ENCODE measurements around the gene AP1M2.
A peak's percentile ranks its signal among the peaks of the same experiment; 100 is the strongest.

Gene AP1M2

GRCh38 chr19:10587022-10587838, at the start of gene AP1M2:
Gene AP1M2 (minus strand): TSS chr19:10587312. CDS start chr19:10587231, 81 bp downstream.
- no peak for DNase-seq

- DNase-seq = no peak
Measured at GRCh38 chr19:10636304-10636972, 49.3 kb upstream of the AP1M2 start.

GRCh38 chr19:10634963-10635362, 47.9 kb upstream of the AP1M2 start:
- no peak for DNase-seq

- DNase-seq = no peak
Measured at GRCh38 chr19:10634430-10634829, 47.3 kb upstream of the AP1M2 start.

- DNase-seq = no peak
Measured at GRCh38 chr19:10631874-10632273, 44.8 kb upstream of the AP1M2 start.

- no peak for DNase-seq
Measured at GRCh38 chr19:10625762-10626138, 38.6 kb upstream of the AP1M2 start.

- peak; percentile 92 for DNase-seq
Measured at GRCh38 chr19:10625003-10625761, 38.1 kb upstream of the AP1M2 start, which contains the start of gene SLC44A2. Gene SLC44A2 (plus strand): TSS chr19:10625553. CDS start chr19:10625634, 81 bp downstream.

- no peak for DNase-seq
Measured at GRCh38 chr19:10624585-10624984, 37.5 kb upstream of the AP1M2 start.

- DNase-seq = no peak
Measured at GRCh38 chr19:10621966-10622365, 34.9 kb upstream of the AP1M2 start.

GRCh38 chr19:10620786-10621185, 33.7 kb upstream of the AP1M2 start:
- DNase-seq = no peak

GRCh38 chr19:10618846-10619245, 31.7 kb upstream of the AP1M2 start:
- DNase-seq = no peak

GRCh38 chr19:10617409-10618121, 30.5 kb upstream of the AP1M2 start:
- DNase-seq = no peak

GRCh38 chr19:10615429-10616023, 28.4 kb upstream of the AP1M2 start:
- no peak for DNase-seq

GRCh38 chr19:10612499-10613119, 25.5 kb upstream of the AP1M2 start:
- DNase-seq = peak; percentile 31

- DNase-seq = no peak
Measured at GRCh38 chr19:10611907-10612306, 24.8 kb upstream of the AP1M2 start.

- DNase-seq = no peak
Measured at GRCh38 chr19:10604460-10604980, 17.4 kb upstream of the AP1M2 start.

- peak; percentile 30 for DNase-seq
Measured at GRCh38 chr19:10603873-10604459, 16.9 kb upstream of the AP1M2 start.

- peak; percentile 54 for DNase-seq
Measured at GRCh38 chr19:10603084-10603872, 16.2 kb upstream of the AP1M2 start.

GRCh38 chr19:10602330-10603083, 15.4 kb upstream of the AP1M2 start:
- peak; percentile 89 for DNase-seq

- no peak for DNase-seq
Measured at GRCh38 chr19:10601999-10602329, 14.9 kb upstream of the AP1M2 start.
